GM21515 (cell line): ENCODE data around the gene PPT1.
A peak's percentile ranks its signal among the peaks of the same experiment; 100 is the strongest.
"Not testable (repeated sequence)": the region's sequence is repeated elsewhere in the genome, so short reads cannot be mapped to it uniquely, and the experiment has no call there.

Experiments
- ATAC-seq: cut with Tn5 transposase; IDR thresholded peaks from one replicate; pipeline ENCODE4 v1.9.1; 2021; ENCODE audit not compliant: unreplicated experiment

PPT1 gene

DNA sequence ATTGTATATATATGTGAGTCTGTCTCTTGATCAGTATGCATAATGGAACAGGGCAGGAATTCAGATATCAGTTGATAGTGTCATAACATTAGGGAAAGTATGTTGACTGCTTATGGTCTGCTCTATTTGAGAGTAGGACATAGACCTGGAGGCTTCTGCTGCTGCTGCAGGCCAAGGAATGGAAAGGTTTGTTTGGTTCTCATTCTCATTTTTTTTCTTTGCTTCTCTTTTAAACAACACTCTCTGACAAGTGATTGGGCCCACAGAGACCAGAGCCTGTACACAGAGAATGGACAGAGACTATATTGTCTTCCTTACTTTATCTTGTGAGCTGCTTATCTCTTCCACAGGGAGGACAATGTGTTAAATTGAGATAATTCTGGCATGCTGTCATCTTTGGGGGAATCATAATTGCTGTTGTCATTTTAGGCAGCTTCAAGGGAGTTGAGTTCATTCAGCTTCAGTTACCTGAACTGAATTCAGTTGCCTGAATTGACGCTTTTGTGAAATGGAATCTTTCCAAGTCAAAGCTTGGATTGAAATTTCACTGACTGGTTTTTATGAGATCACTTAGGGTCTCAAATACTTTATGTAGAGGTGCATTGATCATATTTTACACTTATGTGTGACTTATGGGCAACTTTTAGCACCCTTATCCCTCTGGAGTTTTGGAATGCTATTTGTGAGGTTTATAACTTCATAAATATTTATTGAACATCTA, 39.6 kb downstream of the PPT1 start:
- ATAC-seq: no peak

DNA sequence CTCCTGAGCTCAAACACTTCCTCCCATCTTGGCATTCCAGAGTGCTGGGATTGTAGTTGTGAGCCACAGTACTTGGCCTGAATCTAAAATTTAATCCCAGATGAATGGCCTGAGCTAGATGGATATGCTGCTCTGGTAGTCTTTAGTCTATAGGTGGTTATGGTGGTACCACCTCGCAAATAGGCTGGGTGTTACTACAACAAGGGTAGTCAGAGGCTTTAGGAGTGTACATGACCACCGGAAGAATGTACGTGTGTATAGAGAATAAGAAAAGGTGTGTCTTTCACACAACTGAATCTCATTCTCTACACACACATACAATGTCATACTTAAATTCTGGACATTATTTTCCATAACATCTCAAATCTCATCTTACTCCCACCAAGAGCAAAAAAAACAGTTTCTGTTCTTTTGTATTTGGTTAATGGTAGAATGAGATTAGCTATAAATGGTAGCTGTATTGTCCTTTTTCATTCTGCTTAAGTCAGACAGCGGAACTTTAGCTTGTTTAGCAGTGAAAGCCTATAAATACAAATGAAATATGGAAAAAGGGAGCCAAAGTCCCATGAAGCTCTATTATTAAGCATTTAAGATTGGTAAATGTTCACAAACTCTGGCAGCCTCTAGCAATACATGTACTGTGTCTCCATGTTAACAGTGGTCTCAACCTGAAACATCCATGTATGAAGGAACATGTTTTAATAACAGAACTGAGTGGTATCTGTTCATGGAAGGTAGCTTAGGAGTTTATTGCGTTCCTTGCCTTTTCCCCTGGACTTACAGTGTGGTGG, 40.3 kb downstream of the PPT1 start:
- ATAC-seq: no peak

DNA sequence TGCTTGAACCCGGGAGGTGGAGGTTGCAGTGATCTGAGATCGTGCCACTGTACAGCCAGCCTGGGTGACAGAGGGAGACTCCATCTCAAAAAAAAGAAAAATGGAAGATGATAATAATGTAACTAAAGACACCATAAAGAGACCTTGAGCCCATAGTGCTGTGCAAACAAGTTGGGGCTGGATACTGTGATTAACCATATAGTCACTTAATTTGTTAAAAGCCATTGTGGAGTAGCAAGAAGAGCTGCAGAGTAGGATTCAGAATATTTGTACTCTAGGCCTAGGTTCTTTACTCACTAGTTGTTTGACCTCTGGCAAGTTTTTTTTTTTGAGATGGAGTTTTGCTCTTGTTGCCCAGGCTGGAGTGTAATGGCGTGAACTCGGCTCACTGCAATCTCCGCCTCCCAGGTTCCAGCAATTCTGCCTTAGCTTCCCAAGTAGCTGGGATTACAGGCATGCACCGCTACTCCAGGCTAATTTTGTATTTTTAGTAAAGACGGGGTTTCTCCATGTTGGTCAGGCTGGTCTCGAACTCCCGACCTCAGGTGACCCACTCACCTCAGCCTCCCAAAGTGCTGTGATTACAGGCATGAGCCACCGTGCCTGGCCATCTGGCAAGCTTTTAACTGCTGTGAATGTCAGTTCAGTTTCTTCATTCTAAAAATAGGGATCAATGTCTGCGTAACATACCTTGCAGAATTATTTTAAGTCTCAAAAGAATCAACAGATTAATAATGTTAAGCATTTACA, 43.7 kb downstream of the PPT1 start:
- no peak for ATAC-seq

DNA sequence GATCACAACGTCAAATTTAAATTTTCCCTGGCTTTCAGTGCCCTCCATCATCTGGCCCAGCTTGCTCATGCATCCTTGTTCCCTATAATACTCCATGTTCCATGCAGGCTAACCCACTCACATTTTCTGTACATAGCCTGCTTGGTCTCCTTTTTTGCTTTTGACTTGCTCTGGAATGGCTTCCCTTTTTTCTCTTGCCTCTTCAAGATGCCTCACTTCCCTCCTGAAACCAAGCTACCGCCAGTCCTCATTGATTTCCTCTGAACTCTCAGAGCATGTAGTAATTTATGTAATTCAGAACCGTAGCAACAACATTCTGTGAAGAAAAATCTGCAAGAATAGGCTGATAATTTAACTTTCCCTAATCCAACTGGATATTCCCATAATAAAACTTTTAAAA, 46.2 kb downstream of the PPT1 start:
- no peak for ATAC-seq

DNA sequence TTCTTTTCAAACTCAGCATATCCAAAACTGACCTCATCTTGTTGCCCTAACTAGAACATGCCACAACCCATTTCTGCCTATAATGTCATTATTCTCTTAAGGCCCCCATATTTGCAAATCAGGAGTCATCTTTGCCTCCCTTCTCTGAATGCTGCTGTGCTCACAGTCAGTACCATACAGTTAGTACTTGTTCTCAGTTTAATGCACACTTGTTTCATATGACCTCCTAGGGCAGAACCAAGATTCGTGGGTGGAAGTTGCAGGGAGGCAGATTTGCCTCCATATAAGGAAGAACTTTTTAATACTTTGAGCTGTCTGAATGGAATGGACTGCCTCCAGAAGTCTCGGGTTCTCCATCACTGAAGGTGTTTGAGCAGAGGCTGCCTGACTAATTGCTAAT, 47.3 kb downstream of the PPT1 start:
- ATAC-seq: no peak

DNA sequence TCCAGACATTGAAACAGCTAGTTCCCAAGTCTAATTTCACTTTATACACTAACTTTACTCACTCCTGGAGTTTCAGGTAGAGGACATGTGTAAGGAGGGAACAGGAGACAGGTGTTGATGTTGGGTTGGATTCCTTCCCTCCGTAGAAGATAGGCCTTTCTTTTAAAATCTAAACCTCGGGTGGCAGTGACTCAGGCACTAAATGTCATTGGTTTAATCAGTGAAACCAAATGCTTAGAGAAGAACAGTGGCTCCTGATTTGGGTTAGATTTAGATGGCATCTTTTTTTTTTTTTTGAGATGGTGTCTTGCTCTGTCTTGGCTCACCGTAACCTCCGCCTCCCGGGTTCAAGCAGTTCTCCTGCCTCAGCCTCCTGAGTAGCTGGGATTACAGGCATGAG, 49.3 kb downstream of the PPT1 start:
- ATAC-seq: no peak

DNA sequence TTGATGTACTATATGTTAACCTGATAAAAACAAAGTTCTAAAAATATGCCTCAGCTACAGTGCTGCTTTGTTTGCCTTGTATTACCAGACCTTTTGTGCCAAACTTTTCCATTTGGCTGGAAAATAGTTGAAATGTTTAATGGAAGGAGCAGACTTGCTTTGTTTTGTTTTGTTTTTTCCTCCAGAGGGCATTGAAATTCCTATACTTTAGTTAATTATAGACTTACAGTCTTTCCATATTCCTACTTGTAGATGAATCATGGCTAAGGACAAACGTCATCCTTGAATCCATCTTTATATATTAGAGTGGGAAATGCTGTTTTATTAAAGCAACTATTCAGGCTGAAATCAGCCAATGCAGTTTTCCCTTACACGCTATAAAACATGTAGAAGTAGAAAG, 49.8 kb downstream of the PPT1 start:
- no peak for ATAC-seq

DNA sequence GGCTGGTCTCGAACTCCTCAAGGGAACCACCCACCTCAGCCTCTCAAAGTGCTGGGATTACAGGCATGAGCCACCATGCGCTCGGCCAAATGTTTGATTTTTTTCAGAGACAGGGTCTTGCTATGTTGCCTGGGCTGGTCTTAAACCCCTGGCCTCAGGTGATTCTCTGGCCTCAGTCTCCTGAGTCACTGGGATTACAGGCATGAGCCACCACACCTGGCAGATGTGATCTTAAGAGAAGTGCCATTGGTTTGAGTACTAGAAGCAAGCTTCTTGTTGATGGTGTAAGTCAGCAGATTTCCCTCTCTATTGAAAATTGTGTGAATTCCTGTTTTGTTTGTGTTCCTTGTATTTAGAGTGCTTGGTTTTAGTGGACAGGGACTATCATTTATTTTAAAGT, 51.3 kb downstream of the PPT1 start:
- no peak for ATAC-seq

DNA sequence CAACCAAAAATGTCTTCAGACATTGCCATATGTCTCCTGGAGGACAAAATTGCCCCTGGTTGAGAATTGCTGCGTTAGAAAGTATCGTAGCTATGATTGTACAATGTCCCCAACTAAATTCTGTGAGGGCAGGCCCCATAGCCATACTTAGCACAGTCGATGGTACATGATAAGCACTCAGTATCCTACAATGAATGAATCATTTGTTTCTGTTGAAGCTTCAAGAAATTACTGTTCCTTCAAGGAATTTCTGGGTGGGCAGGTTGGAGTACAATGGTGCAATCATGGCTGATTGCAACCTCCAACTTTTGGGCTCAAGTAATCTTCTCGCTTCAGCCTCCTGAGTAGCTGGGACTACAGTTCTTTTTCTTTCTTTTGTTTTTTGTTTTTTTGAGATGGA, 51.9 kb downstream of the PPT1 start:
- no peak for ATAC-seq

DNA sequence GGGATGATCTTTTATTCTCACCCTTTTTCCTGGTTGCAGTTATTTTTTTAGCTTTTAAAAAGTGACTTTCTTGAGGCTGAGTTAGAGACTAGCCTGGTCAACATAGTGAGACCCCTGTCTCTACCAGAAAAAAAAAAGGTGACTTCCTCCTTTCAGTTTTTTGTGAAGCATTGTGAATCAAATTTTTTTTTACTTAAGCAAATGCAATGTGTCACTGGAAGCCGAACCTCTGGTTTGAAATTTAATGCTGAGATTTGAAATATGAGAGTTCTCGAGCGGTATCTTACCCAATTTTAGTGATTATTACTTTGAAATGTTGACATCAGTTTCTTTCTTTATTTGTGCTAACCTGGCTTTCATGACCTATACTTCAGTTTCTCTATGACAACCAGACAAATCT, 52.9 kb downstream of the PPT1 start:
- ATAC-seq: no peak

DNA sequence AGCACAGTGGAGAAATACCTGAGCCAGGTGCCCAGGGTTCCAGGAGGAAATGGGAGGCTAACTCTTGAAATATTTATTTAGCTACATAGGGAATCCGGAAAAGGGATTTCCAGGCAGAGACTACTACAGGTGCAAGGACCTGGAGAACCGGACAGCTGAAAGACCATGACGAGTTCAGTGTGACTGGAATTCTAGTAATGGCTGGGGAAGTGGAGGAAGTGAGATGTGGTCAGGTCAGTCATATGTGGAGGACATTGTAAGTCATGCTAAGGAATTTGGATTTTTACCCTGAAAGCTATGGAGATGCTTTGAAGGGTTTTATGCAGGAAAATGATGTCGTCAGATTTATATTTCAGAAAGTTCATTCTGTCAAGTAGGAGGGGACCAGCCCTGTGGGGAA, 54.7 kb downstream of the PPT1 start:
- no peak for ATAC-seq

DNA sequence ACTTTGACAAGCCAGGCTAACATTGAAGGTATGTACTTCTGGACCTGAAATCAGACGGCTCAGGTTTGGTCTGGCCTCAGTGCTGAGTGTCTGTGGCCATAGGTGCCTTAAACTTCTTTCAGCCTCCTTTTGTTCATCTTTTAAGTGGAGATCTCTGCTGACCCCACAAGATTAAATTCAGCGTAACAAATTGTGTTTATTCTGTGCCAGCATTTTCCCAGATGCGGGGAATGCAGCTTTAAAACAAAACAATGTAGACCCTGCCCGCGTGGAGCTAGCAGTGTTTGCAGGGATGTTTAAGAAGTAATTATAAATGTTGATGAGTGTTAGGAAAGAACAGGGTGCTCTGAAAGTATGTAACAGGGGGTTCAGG, 55.6 kb downstream of the PPT1 start:
- ATAC-seq: no peak

DNA sequence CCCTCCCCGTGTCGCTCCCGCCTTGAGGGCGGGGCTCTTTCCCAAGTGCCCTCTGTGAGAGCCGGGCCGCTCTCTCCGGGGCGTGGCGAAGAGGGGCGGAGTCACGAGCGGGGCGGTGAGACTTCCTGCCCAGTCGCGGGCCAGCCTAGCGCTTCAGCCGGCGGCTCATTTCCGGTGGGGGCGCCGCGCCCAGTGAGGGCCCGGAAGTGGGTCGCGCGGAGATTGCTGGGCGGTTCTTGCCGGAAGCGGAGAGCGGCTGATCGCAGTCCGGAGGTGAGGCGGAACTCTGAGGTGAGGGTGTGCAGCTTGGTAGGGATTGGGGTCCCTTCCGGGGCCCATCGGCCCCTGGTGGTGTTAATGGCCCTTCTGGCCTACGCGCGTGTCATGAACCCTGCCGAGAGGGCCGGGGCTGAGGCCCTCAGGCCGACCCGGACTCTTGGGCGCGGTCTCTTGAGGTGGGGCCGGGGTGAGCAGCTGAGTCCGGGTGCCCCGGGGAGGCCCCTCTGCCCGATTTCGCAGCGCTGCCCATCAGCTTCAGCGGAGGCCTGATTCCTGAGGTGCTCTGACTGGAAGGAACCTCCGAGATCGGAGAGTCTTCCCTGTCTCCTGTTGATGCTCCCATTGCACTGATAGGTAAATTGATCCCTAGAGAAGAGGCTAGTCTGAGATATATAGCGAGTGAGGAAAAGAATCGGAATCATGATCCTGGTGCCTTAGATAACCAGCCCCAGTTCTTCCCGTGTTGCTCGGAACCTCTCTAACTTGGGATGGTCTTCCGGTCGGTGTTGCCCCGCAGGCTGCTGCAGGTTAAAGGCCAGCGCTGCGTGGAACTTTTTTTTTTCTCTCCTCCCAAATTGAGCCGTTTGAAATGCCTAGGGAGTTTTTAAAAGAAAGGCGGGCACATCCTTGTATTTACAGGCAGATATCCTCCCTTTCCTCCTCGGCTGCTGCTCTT, 56.3 kb downstream of the PPT1 start, which contains the start of gene CAP1:
Gene CAP1 (plus strand): TSS at position 219 of the 955 bp plus-strand sequence. CDS start 18,618 bp downstream, outside the sequence.
- ATAC-seq: peak; percentile 75

DNA sequence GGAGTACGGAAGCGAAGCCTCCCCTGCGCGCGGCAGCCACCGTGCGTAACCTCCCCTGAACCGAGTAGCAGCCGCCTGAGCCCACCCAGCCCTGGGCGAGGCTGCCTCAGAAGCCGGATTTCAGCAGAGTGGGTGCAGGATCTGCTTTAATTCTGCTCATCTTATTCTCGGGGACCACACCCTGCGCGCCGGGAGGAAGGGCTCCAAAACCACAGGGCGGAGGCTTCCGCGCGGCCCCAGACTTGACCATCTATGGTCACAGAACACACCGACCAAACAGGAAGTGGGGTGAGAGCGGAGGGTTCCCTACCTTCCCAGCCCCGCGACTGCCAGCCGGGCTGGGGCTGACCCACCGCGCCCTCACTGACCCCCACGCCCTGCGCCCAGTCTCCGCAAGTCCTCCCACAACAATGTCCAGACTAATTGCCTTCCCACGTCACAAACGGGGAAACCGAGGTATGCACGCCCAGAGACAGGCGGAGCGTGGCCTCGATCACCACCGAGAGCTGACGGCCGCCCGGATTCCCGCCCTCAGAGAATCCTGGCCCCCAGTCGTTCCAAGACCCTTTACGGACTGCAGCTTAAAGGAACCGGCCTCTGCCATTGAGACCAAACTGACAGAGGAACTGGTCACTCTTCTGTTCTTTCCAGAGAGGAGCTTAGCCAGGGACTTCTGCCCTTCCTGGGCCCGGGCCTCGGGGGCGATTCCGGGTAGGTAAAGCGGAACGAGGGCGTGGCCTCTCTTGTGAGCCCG, 57.1 kb downstream of the PPT1 start:
- peak; percentile 63 for ATAC-seq

DNA sequence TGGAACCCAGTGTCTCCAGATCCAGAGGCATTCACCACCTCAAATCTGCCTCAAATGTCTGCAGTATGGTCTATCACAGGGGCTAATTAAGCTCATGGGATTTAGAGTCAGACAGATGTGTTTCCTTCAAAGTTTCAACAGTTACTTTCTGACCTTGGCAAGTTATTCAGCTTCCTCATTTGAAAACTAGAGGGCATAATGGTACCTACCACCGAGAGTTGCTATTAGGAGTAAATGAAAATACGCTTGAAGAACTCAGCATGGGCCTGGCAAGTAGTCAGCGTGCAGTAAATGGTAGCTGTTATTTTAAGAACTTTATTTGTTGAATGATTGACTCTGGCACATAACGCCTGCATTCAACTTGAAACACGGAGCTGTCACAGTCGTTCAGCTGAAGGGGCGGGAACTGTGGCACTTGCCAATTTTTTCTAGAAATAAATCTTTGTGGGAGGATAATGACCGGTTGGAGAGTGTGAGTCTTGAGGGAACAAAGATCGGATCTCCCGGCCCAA, 57.8 kb downstream of the PPT1 start:
- peak; percentile 11 for ATAC-seq

DNA sequence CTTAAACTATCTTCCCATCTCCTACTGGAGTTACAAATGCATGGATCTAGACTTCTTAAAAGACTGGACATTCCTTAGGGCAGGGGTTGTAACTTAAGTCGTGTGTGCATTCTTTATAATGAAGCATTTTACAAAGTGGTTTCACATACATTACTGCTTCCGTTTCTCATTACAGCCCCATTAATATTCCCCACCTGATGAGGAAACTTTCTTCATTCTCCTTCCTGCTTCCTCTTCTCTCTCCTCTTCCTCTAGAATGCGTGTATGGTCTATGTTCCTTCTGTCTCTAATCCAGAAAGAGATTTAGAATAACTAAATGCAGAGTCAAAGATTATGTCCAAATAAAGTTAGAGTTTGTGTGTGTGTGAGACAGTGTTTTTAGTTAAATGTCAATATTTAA, 58.4 kb downstream of the PPT1 start:
- ATAC-seq: no peak

DNA sequence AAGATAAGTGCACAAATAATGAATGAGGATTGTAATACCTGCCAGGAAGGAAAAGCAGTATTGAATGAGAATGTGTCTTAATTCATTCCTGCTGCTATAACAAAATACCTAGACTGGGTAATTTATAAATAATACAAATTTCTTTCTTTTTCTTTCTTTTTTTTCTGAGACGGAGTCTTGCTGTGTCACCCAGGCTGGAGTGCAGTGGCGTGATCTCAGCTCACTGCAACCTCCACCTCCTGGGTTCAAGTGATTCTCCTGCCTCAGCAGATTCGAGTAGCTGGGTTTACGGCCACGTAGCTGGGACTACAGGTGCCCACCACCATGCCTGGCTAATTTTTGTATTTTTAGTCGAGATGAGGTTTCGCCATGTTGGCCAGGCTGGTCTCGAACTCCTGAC, 59.8 kb downstream of the PPT1 start:
- ATAC-seq: not testable (repeated sequence)

DNA sequence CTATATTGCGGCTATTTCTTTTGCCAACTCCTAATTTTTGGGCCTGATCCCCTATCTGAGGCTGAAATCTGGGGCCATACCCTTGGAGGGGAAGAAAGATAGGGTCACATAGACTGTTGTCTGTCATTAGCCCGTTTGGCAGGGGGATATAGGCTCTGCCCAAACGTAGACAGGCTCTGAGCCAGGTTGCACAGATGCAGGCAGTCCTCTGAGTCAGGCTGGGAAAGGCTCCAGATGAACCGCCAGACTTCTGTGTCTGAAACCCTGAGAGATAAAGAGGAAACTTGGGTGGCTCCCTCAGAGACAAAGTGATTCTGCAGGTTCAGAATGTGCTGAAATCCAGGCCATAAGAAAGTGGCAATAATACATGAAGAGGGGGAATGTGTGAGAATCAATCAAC, 60.5 kb downstream of the PPT1 start:
- no peak for ATAC-seq

DNA sequence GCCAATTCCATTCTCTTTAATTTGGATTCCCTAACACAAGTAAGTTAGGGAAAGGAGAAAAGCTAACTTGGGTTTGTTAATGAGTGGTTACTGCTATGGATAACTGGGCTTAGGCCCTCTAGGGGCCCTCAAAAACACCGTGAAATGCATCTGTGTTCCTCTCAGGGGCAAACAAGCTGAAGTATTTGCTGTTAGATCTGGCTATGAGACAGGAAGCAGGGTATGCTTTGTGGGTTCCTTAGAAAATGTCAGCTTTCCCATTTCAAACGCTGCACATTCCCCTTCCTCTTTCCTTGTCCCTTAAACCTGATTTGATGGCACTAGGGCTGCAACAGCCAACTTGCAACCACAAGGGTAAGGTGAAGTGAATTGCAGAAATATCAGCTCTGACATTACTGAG, 62.2 kb downstream of the PPT1 start:
- ATAC-seq: no peak
